ENCODE results near the gene GAS5.

The GAS5 gene

DNA sequence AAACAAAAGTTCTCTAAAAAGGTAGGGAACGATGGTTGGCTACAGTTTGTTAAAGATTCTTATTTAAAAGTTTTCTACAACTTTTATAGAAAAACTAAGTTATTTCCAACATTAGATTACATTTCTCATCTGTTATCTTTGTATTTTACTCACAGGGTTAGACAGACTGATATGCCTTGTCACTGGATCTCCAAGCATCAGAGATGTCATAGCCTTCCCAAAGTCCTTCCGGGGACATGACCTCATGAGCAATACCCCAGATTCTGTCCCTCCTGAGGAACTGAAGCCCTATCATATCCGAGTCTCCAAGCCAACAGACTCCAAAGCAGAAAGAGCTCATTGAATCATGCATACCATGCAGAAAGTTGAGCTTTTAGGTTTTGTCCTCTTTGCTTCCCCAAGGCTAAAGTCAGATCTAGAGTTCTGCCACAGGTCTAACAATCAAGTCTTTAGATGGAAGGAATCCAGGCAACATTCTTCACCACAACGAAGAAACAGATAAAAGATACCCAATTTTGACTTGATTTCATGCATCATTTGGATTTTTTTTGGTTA is 10.3 kb downstream of the GAS5 start:
- Histone ChIP-seq H3K27me3 (ENCODE audit: control insufficient read depth, insufficient read depth, low read length) (no peaks in the 10 kb centered on the region), H3K36me3 (ENCODE audit: control insufficient read depth, insufficient read depth, low read length) (no peaks in the 10 kb centered on the region), H3K9me3 (ENCODE audit: control insufficient read depth, low read length) (no peaks in the 10 kb centered on the region), H3K4me2 (ENCODE audit: low read length) (no peak overlapping the region), H3K4me3 (ENCODE audit: low read depth, low read length) (no peak overlapping the region), H3K79me2 (no peaks in the 10 kb centered on the region), H3K9ac (no peak overlapping the region), H2AFZ (no peak overlapping the region), H3K27ac (no peak overlapping the region), H3K4me1 (no peaks in the 10 kb centered on the region)
- TF ChIP-seq CTCF (IDR thresholded peaks at IDR 0.05), result no peak

- Histone ChIP-seq H3K4me1 (no peaks in the 10 kb centered on the region), H3K4me3 (ENCODE audit: low read depth, low read length) (no peak overlapping the region), H3K9ac (no peak overlapping the region), H2AFZ (no peak overlapping the region), H3K9me3 (ENCODE audit: control insufficient read depth, low read length) (no peaks in the 10 kb centered on the region), H3K79me2 (no peaks in the 10 kb centered on the region), H3K27ac (no peak overlapping the region), H3K27me3 (ENCODE audit: control insufficient read depth, insufficient read depth, low read length) (no peaks in the 10 kb centered on the region), H3K36me3 (ENCODE audit: control insufficient read depth, insufficient read depth, low read length) (no peaks in the 10 kb centered on the region), H3K4me2 (ENCODE audit: low read length) (no peak overlapping the region)
- TF ChIP-seq CTCF (IDR thresholded peaks at IDR 0.05), result no peak
Measured at GRCh38 chr1:173856903-173857302, 10.9 kb downstream of the GAS5 start.

DNA sequence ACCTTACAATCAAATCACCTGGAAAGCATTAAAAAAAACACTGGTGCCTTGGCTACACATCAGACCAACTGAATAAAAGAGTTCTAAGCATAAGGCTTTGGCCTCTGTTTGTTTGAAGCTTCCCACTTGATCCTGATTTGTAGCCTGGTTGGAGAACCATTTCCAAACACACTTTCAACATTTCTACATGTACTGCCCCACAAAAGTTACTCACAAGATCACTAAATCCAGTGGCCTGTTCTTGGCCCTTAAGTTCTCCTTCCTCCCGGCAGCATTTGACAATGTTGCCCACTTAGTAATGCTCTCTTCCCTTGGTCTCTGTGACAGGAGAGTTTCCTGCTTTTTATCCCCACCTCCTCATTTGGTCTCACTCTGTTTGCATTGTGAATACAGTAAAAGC is 11.8 kb downstream of the GAS5 start:
- Histone ChIP-seq H3K4me3 (ENCODE audit: low read depth, low read length) (no peak overlapping the region), H2AFZ (no peak overlapping the region), H3K79me2 (no peaks in the 10 kb centered on the region), H3K4me1 (no peaks in the 10 kb centered on the region), H3K9ac (no peak overlapping the region), H3K36me3 (ENCODE audit: control insufficient read depth, insufficient read depth, low read length) (no peaks in the 10 kb centered on the region), H3K4me2 (ENCODE audit: low read length) (no peak overlapping the region), H3K9me3 (ENCODE audit: control insufficient read depth, low read length) (no peaks in the 10 kb centered on the region), H3K27ac (no peak overlapping the region), H3K27me3 (ENCODE audit: control insufficient read depth, insufficient read depth, low read length) (no peaks in the 10 kb centered on the region)
- TF ChIP-seq CTCF (IDR thresholded peaks at IDR 0.05), result no peak

GRCh38 chr1:173853074-173853473 is 14.7 kb downstream of the GAS5 start:
- no peak for TF ChIP-seq CTCF (IDR thresholded peaks at IDR 0.05)
- H3K4me1 ChIP-seq, result no peaks in the 10 kb centered on the region
- H3K9ac ChIP-seq, result no peak overlapping the region
- no peak overlapping the region for H3K27ac ChIP-seq
- H3K36me3 ChIP-seq (ENCODE audit: control insufficient read depth, insufficient read depth, low read length), result no peaks in the 10 kb centered on the region
- no peak overlapping the region for H2AFZ ChIP-seq
- H3K4me3 ChIP-seq (ENCODE audit: low read depth, low read length), result no peak overlapping the region
- H3K9me3 ChIP-seq (ENCODE audit: control insufficient read depth, low read length), result no peaks in the 10 kb centered on the region
- H3K27me3 ChIP-seq (ENCODE audit: control insufficient read depth, insufficient read depth, low read length), result no peaks in the 10 kb centered on the region
- H3K4me2 ChIP-seq (ENCODE audit: low read length), result no peak overlapping the region
- H3K79me2 ChIP-seq, result no peaks in the 10 kb centered on the region

DNA sequence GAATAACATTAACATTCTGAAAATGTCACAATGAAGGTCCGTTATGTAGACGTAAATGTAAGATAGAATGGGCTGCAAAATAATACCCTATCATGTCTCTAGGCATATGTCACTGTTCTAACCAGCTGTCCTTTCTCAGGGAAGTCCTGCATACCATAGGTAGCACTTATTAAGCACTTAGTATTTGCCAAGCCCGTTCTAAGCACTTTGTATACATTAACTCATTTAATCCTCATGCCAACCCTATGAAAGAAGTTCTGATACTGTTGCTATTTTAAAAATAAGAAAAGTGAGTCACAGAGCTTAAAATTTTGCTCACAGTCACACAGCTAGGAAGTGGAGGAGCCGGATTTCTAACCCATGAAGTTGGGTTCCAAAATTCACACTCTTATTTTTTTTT is 15.7 kb downstream of the GAS5 start:
- Histone ChIP-seq H3K36me3 (ENCODE audit: control insufficient read depth, insufficient read depth, low read length) (no peaks in the 10 kb centered on the region), H3K27ac (no peak overlapping the region), H3K4me3 (ENCODE audit: low read depth, low read length) (no peak overlapping the region), H3K4me2 (ENCODE audit: low read length) (no peak overlapping the region), H3K4me1 (no peaks in the 10 kb centered on the region), H3K27me3 (ENCODE audit: control insufficient read depth, insufficient read depth, low read length) (no peaks in the 10 kb centered on the region), H2AFZ (no peak overlapping the region), H3K9me3 (ENCODE audit: control insufficient read depth, low read length) (no peaks in the 10 kb centered on the region), H3K79me2 (no peaks in the 10 kb centered on the region), H3K9ac (no peak overlapping the region)
- no peak for TF ChIP-seq CTCF (IDR thresholded peaks at IDR 0.05)

Measured in parathyroid adenoma (tissue), 2 donors.